HG02885 (cell line): Measurements from ENCODE around the gene SLC30A1.

Experiments
- ATAC-seq: cut with Tn5 transposase; IDR thresholded peaks from one replicate; pipeline ENCODE4 v1.9.1; 2021; ENCODE audit warnings: mild to moderate bottlenecking; ENCODE audit not compliant: unreplicated experiment, poor library complexity

Gene SLC30A1

DNA sequence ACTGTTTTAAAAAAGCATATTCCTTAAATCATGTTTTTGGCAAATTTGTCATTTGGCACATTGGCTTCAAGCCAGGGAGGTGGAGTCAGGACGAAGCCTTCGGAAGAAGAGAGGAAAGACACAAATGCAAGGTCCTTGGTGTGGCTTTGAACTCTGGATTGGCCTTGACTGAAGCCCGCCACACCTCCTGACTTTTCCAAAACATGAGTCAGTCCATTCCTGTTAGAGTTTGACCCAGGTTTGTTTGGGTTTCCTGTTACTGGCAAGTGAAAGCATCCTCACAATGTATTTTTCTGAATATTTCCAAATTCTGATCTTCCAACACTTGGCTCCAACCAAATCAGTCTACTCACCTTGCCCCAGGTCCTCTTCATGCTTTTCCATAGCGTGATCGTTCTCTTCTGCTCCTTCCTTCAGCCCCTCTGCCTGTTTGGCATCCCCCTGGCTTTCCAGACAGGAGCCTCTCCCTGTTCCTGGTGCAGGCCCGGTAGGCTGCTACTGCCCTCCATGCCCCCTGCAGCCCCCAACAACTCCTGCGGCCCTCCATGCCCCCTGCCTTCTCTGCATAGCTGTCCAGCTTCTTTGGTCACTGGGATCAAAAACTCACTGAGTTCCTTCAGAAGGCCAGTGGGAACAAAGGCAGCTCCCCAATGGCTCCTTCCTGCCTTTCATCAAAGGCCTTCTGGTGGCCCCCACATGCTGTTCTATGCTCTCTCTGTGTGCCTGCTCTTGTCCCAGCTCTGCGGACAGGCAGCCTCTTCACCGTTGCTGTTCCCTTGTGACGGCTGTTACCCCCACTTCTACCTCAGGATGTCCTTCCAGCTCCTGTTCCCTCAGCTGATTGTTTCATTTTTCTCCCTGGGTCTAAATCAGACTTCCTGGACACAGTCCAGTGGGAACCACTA is 30.4 kb upstream of the SLC30A1 start:
- no peak for ATAC-seq

DNA sequence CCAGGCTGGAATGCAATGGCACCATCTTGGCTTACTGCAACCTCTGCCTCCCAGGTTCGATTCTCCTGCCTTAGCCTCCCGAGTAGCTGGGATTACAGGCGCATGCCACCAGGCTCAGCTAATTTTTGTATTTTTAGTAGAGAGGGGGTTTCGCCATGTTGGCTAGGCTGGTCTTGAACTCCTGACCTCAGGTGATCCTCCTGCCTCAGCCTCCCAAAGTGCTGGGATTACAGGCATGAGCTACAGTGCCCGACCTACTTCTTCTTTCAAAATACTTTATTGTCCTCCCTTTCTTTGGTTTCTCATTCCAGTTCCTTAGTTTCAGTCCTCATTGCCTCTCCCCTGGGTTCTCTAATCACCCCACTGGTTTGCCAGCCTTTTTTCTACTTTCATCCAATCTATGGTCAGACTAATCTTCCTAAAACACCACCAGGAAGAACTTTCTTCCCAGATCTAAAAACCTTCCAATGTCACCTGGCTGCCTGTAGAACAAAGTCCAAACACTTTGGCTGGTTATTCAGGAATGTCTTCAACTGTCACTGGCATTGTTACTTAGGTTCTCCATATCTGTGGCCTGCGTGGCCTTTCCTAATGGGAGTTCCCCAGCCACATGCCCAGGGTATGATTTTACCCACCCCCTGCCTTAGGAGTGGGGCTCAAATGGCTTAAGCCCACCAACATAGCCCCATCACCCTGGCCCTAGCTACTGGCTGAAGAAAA is 29.0 kb upstream of the SLC30A1 start:
- no peak for ATAC-seq

DNA sequence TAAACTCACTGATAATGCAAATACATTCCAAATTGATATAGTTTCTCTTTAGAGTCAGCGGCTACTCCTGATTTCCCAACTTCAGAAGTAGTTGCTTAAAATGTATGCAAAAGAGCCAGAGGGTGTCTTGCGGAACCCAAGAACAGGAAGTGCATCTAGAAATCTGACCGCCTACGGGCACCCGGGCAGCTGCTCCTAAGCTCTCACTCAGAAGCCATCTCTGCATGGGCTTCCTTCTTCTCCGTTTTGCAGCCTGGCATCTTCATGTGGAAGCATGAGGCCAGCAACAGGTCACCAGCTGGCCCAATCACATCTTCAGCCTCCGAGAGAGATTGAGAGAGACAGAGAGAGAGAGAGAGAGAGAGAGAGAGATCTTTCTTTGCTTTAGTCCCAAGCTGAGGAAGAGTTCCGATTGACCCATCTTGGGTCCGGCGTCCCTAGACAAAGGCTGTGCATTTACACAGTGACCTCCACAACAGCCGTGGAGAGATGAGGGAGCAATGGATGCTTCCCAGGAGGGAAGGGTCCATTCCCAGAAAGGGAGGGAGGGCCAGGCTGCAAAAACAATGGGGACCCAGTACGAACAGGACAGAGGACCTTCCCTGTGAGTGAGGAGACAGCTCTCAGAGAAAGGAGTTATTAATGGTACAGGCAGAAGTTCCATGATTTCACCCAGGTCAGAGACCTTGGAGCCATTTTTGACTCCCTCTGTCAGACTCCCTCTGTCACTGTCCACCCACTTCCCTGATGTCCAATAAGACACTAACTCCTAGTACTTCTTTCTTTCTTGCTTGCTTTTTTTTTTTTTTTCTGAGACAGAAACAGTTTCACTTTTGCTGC is 28.2 kb upstream of the SLC30A1 start:
- ATAC-seq, result peak; percentile 92

DNA sequence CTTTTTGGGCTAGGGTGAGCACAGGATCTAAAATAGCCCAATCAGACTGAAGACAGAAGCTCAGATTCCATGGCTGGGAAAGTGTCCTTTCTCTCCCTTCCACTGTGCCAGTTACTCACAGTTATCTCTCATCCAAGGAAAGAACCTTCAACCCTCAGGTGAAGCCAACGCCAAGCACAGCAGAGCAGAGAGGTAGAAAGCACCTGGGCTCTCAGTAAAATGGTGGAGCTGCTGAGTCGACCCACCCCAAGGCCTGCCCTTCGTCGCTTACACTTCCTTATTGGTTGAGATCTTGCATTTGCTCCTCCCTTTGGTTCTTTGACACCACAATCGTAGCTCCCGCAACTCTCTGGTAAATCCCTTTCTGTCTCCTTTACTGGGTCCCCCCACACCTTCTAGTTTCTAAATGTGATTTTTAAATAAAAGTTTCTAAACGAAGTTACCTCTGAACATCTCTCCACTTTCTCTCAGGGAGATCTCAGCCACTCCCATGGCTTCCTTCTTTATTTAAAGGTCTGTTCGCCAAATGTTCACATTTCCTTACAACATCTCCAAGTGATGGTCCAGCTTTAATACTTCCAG is 27.5 kb upstream of the SLC30A1 start:
- ATAC-seq, result peak; percentile 92

DNA sequence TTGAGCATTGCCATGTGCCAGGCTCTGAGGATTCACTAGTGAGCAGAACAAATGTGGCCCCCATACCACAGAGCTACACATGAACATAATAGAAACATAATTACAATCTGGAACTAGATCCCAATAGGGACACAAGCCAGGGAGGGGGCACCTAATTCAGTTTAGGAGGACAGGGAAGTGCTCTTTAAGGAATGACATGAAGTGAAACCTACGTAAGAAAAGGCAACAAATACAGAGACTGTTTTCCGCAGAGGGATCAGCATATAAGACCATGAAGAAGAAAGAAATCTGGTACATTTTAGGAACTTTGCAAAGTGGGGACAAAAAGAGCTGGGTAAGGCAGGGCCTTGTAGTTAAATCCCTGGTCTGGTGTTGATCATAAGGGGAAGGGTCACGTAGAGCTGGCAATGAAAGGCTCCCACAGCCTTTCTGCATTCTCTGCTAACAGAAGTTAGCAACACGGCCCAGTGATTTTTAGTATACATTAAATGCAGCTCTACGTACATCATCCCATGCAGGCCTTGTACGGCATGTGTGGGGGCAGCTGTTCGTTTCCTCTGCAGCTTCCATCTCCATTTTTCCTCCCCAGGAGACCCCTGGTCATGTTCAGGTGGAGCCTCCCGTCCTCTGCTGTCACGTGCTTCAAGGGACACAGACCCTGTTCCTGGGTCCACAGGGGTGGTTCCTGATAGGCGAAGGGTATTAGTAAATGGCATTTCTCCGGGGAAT is 26.8 kb upstream of the SLC30A1 start:
- no peak for ATAC-seq

DNA sequence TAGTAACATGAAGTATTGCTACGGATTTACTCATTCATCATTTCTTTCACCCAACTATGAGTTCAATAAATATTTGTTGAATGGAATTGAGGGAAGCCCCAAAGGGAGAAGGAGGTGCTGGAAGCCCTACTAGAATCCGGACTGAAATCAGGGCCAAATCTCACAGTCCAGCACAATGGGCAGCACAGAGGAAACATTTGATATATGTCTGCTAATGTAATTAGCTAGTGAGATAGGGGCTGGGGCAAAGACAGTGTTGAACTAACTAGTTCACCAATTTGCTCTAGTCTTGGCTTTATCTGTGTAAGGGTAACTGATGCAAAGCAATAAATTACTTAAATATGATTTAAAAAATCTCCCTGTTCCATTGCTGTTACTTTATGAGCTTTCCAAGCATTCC is 26.1 kb upstream of the SLC30A1 start:
- no peak for ATAC-seq

DNA sequence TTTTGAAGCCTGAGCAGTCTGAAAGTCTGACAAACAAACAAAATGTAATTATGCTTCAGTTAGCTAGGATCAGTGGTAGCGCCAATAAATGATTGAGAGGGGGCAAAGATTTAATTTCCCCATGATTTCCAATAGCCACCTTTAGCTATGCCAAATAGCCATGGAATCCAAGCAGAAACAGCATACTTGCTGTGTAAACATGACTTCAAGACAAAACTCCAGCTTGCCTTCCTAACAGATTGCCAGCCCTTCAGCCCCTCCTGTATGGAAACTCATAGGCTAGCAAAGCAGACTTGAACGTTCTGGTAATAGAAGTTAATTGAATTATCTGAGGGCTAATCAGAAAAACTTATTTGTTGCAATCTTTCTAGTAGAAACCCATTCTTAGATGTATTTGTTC is 25.6 kb upstream of the SLC30A1 start:
- no peak for ATAC-seq

DNA sequence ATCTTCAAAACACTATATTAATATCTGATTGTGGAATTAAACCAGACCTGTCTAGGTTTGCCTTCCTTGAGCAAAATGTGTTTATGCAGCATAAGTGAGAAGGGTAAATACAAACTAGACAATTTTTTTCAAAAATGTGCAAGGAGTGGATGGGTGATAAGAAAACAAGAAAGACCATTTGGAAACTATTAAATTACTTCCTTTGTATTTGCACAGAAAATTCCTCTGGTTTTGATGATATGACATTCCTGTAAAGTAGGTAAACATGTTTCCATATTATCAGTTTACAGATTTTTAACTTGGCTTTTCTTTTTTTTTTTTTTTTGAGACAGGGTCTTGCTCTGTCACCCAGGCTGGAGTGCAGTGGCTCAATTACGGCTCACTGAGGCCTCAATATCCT is 24.8 kb upstream of the SLC30A1 start:
- no peak for ATAC-seq

DNA sequence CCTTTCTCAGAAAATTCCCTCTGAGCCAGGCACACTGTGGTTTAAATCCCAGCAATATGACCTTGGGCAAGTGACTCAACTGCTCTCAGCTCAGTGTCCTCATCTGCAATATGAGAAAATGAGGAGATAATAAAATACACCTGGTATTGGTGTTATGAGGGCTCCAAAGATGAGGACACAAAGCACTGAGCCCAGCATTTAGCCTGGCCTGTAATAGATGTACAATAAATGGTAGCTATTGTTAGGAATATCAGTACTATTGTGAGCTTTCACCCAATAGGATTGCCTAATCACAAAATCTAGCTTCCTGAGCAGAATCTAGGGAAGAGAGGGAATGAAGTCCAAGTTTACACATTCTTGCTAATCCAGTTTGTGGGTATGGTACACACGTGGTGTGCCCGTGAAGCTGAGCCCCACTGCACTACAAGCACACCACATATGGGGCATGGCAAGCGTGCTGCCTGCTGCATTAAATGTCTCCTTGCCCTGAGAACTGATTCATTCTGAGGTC is 24.3 kb upstream of the SLC30A1 start:
- no peak for ATAC-seq

DNA sequence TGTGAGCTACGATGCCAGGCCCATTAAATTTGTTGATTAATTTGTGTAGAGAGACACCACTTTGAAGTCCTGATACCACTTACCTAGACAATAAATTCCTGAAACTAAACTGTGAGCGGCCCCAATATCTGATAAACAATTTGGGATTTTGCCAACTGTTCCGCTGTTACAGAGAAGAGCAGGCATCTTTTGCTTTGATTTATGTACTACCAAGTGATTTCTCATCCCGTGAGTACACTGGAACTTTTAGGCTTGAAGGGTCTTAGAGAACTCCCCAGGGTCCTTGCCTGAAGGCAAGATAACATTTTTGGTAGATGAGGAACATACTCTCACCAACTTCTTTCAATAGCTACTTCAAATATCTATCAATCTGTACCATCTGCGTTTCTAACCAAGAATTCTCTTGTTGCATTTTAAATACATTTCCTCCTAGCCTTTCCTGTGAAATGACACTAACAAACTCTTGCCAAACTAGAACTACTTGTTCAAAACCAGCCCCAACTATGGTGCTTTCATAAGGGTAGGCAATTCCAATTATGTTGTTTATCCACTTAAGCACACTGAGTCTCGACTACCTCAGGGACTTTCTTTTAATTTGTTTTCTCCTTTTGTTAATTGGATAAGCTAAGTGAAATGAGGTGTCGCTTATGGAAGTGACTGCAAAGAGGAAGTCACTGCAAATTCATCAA is 23.2 kb upstream of the SLC30A1 start:
- no peak for ATAC-seq

DNA sequence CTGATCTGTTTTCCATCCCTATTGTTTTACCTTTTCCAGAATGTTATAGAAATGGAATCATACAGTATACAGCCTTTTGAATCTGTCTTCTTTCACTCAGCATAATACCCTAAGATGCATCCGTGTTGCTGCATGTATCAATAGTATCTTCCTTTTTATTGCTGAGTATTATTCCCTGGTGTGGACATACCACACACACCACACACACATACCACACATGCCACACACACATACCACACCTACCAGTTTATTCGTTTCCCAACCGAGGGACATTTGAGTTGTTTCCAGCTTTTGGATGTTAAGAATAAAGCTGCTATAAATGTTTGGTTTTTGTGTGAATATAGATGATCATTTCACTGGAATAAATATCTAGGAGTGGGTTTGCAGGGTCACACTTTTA is 22.2 kb upstream of the SLC30A1 start:
- ATAC-seq, result no peak

DNA sequence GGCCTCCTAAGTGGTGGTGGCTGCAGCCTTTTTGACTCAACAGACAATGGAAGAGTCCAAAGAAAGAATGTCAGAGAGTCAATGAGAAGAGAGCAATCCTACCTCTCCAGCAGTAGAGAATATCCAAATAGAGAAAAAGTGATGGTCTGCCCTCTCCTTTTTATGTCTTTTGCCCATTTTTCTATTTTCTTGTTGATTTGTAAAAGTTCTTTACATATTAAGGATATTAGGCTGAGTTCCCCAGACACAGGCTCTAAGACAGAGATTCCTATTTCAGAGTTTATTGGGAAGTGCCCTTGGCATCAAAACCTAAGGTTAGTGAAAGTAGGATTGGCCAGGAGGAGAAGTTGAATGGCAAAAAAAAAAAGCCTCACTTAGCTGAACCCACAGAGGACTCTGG is 20.3 kb upstream of the SLC30A1 start:
- no peak for ATAC-seq

DNA sequence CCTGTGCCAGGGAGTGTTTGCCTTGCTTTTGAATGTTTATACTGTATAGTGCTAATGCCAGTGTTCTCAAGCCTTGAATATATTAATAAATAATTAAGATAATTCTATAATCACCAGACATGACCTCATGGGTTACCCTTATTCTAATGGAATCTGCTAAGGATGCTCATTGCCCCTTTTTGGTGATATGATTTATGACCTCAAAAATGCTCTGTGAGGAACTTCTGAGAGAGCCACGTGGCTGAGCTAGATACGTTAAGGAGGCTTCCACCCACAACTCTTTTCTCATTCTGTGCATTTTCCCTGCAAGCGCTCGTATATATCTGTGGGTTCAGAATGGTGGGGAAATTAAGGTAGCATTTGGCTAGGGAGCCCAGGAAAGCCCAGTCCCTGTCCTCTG is 19.6 kb upstream of the SLC30A1 start:
- no peak for ATAC-seq

DNA sequence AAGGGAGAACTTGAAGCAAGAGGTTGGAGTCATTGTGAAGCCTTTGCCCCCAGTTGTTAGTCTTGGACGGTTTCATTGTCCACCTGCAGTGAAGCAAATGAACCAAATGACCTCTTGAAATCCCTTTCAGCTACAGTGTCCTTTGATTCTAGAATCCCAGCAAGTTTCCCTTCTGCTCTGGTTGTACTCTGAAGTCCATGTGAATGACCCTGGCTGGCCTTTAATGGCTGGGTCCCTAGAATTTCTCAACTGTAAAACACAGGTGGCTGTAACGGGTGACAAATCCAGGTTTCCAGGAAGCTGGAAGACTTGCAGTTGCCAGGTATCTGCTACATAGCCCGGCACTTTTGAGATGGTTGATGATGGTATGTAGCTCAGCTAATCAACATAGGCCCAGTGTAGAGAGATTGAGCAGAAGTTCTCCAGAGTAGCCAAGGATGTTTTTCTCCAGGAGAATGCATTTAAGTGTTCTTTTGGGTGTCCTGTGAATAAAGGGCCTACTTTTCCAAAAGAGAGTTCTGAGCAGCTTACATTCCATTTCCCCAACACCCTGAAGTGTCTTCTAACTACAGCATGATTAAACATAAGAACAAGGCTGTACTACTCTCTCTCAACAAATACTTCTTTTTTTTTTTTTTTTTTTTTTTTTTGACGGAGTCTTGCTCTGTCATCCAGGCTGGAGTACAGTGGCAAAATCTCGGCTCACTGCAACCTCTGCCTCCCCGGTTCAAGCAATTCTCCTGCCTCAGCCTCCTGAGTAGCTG is 17.6 kb upstream of the SLC30A1 start:
- ATAC-seq, result no peak

DNA sequence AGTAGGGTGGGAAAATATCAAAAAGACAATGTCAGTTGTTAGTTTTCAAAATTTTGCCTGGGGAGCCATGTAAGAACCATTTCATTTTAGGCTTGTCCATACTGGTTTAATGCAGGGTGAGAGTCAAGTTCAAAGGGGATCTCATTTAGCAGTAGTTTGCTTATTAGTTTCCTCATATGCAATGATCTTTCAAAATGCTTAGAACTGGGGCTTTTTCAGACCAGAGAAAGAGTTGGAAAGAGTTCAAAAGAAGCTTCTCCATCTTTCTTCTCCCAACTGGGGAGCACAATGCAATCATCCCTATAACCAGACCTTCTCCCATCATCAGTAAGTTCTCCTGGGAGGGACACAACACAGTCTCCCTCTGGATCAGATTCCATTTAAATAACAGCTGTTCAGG is 16.5 kb upstream of the SLC30A1 start:
- ATAC-seq, result no peak

DNA sequence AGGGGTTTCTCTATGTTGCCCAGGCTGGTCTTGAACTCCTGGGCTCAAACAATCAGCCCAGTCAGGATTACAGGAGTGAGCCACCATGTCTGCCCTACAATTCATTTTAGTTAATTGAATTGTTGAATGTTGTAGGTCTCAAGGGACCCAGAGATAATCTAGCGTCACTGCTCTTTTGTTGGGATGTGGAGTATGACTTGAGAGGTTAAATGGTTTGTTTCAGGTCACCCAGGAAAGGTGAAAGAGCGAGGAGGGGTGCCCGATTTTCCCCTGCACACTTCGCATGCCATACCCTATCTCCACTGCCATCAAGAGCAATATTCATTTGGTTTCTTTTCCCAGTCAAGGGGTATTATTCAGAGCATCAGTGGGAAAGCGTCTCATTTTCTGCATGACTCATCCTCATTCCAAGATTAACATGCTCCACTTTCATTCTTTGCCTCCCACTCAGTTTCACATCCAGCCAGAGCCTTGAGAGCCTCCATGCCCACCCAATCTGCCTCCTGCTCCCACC is 13.1 kb upstream of the SLC30A1 start:
- ATAC-seq, result no peak

DNA sequence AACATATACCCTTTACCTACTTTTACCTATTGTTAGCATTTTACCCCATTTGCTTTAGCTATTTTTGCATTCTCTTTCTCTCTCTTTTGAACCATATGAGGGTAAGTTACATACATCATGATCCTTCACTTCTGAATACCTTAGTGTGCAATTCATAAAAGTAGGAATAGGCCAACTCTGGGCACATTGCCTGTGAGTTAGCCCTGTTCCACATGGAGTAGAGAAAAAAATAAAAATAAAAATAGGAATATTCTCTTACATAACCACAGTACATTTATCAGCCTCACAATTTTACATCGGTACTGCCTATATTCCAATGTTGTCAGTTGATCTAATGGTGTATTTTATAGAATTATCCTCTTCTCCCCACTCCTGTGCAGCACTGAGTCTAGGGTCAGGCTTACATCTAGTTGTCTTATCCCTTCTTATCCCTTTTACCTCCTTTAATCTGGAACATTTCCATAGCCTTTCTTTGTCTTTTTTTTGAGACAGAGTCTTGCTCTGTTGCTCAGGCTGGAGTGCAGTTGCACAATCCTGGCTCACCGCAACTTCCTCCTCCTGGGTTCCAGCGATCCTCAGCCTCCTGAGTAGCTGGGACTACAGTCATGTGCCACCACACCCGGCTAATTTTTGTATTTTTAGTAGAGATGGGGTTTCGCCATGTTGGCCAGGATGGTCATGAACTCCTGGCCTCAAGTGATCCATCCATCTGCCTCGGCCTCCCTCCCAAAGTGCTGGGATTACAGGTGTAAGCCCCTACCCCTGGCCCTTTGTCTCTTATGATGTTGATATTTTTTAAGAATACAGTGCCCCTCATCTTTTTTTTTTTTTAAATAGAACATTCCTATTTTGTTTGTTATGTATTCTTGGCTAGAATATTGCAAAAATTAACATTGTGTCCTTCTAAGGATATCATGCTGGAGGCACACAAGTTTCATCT is 11.1 kb upstream of the SLC30A1 start:
- ATAC-seq, result no peak
